Measurements from ENCODE around the gene CCDC57.

GRCh38 chr17:82173351-82174041 lies 39.1 kb downstream of the CCDC57 start:
- TF ChIP-seq TAF1 (IDR thresholded peaks at IDR 0.05; ENCODE audit: borderline replicate concordance, insufficient read depth, low read length) (no peak), SIN3A (IDR thresholded peaks at IDR 0.05; ENCODE audit: borderline replicate concordance, insufficient read depth, low read length) (no peak), POLR2AphosphoS5 (IDR thresholded peaks at IDR 0.05; ENCODE audit: low read depth, low read length) (no peak)

All from PFSK-1 (cell line).